HepG2 (cell line): ENCODE data around the gene CACNA1D. TPM values are rescaled to one million over a fixed set of nuclear protein-coding genes. Genes with fewer than 3 reads are reported as not detected.
A peak's percentile ranks its signal among the peaks of the same experiment; 100 is the strongest.

Experiments
- ATF7-NPFF ChIP-seq: sonication (generic); formaldehyde crosslinking; IDR thresholded peaks from 2 replicates; pipeline ENCODE4 v1.8.1; 2023; ENCODE audit warnings: mild to moderate bottlenecking, low read depth, missing genetic modification reagents, moderate library complexity
- FOXA1 ChIP-seq, 2 experiments: fragments of 450-650 bp in 1 of 2; sonication (generic) in 1 of 2; formaldehyde crosslinking in 1 of 2; IDR thresholded peaks; 2 replicates each; pipeline versions ENCODE4 v1.4.0 to v1.6.1; 2016 to 2020; ENCODE audit warnings: missing genetic modification reagents in 1 of 2
- HOXA9 ChIP-seq: sonication (generic); formaldehyde crosslinking; IDR thresholded peaks from 2 replicates; pipeline ENCODE4 v1.8.1; 2022; ENCODE audit warnings: missing genetic modification reagents, mild to moderate bottlenecking, moderate library complexity, borderline replicate concordance
- JUNB ChIP-seq: sonication (generic); formaldehyde crosslinking; IDR thresholded peaks from 2 replicates; pipeline ENCODE4 v1.8.0; 2022; ENCODE audit warnings: missing genetic modification reagents, mild to moderate bottlenecking, borderline replicate concordance
- NR2F2 ChIP-seq: IDR thresholded peaks from 2 replicates; pipeline ENCODE4 v1.6.1; 2012; ENCODE audit warnings: low read depth, inconsistent platforms, borderline replicate concordance
- PHB2 ChIP-seq: fragments of 450-650 bp; IDR thresholded peaks from 2 replicates; pipeline ENCODE4 v1.6.1; 2018; ENCODE audit not compliant: partially characterized antibody
- ZC3H13 ChIP-seq: sonication (generic); formaldehyde crosslinking; IDR thresholded peaks from 2 replicates; pipeline ENCODE4 v1.8.1; 2023; ENCODE audit warnings: mild to moderate bottlenecking, missing genetic modification reagents, moderate library complexity
- ZNF230 ChIP-seq: sonication (generic); formaldehyde crosslinking; IDR thresholded peaks from 2 replicates; pipeline ENCODE4 v1.4.0; 2020; ENCODE audit warnings: mild to moderate bottlenecking, missing genetic modification reagents
- polyA plus RNA-seq, 8 experiments: library from polyadenylated mRNA; depleted of rRNA in 3 of 8; stranded (reverse) in 7 of 8; unstranded in 1 of 8; fragments of >200 nt; fragmentation: Illumina TruSeq in 4 of 8; extraction: Trizol in 4 of 8; gene quantifications; 2 replicates each; pipeline versions ENCODE4 v1.2.1 to v1.2.3, GENCODE V29; 2011 to 2016; ENCODE audit warnings: low read depth in 4 of 8, missing spikeins in 1 of 8, mixed read lengths in 1 of 8; ENCODE audit not compliant: insufficient read depth in 1 of 8
- total RNA-seq, 5 experiments: library from RNA; depleted of rRNA; stranded (reverse); fragments of >200 nt; fragmentation: Illumina TruSeq; extraction: Trizol; gene quantifications; 2 replicates each; pipeline ENCODE4 v1.2.3, GENCODE V29; 2016; ENCODE audit warnings: low read depth in 1 of 5
- TF ChIP-seq, protein P1 (sequence below): sonication (generic); formaldehyde crosslinking; IDR thresholded peaks from 2 replicates; pipeline ENCODE4 v1.9.0; 2021; ENCODE audit warnings: missing genetic modification reagents, borderline replicate concordance
- TF ChIP-seq, protein P2 (sequence below): sonication (generic); formaldehyde crosslinking; IDR thresholded peaks from 2 replicates; pipeline ENCODE4 v1.9.0; 2021; ENCODE audit warnings: mild to moderate bottlenecking, missing genetic modification reagents

The CACNA1D gene
- total and polyA plus RNA-seq, 2 of the 13 experiments (the other 11 are each of a cell fraction or from before 2014, with no cell fraction given): 0.26 to 0.38 TPM

DNA sequence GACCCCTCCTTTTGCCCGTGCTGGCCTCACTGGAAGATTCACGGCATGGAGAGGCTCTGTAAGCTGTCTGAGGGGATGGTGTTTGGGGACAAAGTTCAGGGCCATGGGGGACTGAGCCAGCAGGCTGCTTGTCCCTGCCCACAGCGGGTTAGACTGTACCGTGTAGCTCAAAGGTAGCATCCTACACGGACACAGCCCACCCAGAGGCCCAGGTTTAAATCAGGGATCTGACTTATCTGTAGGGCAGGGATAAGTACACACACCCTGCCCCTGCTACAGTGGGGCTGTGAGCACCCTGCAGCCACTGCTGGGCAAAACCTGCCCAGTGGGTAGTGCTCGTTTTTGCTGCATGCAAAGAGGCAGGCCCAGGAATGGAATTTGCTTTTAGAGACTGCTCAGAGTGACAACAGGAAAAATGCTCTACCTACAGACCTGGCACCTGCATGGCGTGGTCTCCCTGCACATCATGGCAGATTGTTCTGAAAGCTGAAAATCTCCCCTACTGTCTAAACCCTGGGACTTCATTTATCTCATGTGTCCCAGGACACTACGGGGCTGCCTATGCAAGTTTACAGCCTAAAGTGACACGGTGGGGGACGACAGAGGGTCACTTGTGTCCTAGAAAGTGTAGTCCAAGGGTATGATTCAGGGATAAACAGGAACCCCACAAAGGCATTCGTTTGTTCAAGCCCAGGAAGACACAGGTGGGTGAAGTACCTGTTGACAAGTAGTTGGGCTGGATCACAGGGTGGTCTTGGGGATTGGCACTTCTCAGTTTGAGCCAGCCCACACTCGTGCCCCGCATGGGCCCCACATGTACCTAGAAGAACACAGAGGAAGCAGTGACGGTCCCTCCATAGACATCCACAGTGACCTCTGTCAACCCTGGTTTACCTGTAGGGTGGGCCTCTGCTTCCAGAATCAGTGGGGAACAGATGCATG is 324.1 kb downstream of the CACNA1D start (continued):
- TF ChIP-seq, protein P1, sequence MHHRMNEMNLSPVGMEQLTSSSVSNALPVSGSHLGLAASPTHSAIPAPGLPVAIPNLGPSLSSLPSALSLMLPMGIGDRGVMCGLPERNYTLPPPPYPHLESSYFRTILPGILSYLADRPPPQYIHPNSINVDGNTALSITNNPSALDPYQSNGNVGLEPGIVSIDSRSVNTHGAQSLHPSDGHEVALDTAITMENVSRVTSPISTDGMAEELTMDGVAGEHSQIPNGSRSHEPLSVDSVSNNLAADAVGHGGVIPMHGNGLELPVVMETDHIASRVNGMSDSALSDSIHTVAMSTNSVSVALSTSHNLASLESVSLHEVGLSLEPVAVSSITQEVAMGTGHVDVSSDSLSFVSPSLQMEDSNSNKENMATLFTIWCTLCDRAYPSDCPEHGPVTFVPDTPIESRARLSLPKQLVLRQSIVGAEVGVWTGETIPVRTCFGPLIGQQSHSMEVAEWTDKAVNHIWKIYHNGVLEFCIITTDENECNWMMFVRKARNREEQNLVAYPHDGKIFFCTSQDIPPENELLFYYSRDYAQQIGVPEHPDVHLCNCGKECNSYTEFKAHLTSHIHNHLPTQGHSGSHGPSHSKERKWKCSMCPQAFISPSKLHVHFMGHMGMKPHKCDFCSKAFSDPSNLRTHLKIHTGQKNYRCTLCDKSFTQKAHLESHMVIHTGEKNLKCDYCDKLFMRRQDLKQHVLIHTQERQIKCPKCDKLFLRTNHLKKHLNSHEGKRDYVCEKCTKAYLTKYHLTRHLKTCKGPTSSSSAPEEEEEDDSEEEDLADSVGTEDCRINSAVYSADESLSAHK: no peak
- TF ChIP-seq ZC3H13 (CRISPR knock-in tag) (no peak), ATF7-NPFF (CRISPR knock-in tag) (0 out of 2 replicates have a peak, but pooled peaks have one; percentile 57), JUNB (CRISPR knock-in tag) (no peak), FOXA1 (IDR thresholded peaks at IDR 0.05) (no peak), FOXA1 (CRISPR knock-in tag; IDR thresholded peaks at IDR 0.05) (0 out of 2 replicates have a peak, but pooled peaks have one; percentile 5), HOXA9 (CRISPR knock-in tag) (no peak), ZNF230 (CRISPR knock-in tag) (no peak), NR2F2 (no peak), PHB2 (no peak)
- TF ChIP-seq, protein P2, sequence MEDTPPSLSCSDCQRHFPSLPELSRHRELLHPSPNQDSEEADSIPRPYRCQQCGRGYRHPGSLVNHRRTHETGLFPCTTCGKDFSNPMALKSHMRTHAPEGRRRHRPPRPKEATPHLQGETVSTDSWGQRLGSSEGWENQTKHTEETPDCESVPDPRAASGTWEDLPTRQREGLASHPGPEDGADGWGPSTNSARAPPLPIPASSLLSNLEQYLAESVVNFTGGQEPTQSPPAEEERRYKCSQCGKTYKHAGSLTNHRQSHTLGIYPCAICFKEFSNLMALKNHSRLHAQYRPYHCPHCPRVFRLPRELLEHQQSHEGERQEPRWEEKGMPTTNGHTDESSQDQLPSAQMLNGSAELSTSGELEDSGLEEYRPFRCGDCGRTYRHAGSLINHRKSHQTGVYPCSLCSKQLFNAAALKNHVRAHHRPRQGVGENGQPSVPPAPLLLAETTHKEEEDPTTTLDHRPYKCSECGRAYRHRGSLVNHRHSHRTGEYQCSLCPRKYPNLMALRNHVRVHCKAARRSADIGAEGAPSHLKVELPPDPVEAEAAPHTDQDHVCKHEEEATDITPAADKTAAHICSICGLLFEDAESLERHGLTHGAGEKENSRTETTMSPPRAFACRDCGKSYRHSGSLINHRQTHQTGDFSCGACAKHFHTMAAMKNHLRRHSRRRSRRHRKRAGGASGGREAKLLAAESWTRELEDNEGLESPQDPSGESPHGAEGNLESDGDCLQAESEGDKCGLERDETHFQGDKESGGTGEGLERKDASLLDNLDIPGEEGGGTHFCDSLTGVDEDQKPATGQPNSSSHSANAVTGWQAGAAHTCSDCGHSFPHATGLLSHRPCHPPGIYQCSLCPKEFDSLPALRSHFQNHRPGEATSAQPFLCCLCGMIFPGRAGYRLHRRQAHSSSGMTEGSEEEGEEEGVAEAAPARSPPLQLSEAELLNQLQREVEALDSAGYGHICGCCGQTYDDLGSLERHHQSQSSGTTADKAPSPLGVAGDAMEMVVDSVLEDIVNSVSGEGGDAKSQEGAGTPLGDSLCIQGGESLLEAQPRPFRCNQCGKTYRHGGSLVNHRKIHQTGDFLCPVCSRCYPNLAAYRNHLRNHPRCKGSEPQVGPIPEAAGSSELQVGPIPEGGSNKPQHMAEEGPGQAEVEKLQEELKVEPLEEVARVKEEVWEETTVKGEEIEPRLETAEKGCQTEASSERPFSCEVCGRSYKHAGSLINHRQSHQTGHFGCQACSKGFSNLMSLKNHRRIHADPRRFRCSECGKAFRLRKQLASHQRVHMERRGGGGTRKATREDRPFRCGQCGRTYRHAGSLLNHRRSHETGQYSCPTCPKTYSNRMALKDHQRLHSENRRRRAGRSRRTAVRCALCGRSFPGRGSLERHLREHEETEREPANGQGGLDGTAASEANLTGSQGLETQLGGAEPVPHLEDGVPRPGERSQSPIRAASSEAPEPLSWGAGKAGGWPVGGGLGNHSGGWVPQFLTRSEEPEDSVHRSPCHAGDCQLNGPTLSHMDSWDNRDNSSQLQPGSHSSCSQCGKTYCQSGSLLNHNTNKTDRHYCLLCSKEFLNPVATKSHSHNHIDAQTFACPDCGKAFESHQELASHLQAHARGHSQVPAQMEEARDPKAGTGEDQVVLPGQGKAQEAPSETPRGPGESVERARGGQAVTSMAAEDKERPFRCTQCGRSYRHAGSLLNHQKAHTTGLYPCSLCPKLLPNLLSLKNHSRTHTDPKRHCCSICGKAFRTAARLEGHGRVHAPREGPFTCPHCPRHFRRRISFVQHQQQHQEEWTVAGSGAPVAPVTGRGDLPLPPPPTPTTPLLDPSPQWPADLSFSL (CRISPR knock-in tag): no peak
- TF ChIP-seq, all 625 proteins: peak for 89
